ENCODE data around the gene PRKCQ. TPM values are rescaled to one million over a fixed set of nuclear protein-coding genes. Genes with fewer than 3 reads are reported as not detected.

The PRKCQ gene
- total RNA-seq, 1 donor, result under 0.01 TPM

DNA sequence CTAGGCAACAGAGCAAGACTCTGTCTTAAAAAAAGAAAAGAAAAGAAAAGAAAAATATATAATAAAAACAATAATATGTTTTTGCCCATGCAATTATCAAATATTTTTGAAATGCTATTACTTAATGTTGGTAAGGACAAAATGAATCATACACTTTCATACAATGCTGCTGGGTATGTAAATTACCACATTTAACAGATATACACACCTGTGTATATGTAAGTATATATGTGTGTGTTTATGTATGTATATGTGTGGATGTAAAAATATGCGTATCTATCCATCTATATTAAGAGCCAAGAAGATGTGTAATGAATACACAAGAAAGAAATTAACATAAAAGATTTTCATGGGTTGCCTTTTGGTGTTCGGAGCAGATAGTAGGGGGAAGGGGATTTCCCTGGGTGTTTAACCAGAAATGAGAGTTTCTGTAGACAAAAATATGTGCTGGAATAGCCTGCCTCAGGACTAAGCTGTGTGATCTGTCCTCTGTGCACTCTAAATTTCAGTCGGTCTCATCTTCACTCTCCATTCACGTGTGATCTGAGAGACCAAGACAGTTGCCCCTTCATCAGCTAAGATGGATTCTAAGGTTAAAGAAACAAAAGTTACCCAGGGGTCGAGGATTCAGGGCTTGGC is 61.2 kb downstream of the PRKCQ start:
- DNase-seq (ENCODE audit: low read depth), result no peak
- TF ChIP-seq, protein P1, sequence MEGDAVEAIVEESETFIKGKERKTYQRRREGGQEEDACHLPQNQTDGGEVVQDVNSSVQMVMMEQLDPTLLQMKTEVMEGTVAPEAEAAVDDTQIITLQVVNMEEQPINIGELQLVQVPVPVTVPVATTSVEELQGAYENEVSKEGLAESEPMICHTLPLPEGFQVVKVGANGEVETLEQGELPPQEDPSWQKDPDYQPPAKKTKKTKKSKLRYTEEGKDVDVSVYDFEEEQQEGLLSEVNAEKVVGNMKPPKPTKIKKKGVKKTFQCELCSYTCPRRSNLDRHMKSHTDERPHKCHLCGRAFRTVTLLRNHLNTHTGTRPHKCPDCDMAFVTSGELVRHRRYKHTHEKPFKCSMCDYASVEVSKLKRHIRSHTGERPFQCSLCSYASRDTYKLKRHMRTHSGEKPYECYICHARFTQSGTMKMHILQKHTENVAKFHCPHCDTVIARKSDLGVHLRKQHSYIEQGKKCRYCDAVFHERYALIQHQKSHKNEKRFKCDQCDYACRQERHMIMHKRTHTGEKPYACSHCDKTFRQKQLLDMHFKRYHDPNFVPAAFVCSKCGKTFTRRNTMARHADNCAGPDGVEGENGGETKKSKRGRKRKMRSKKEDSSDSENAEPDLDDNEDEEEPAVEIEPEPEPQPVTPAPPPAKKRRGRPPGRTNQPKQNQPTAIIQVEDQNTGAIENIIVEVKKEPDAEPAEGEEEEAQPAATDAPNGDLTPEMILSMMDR (IDR thresholded peaks at IDR 0.05; ENCODE audit: insufficient read depth, low read depth, low read length), result no peak
- H3K4me3 ChIP-seq (ENCODE audit: low read depth, low read length), result no peak overlapping the region

DNA sequence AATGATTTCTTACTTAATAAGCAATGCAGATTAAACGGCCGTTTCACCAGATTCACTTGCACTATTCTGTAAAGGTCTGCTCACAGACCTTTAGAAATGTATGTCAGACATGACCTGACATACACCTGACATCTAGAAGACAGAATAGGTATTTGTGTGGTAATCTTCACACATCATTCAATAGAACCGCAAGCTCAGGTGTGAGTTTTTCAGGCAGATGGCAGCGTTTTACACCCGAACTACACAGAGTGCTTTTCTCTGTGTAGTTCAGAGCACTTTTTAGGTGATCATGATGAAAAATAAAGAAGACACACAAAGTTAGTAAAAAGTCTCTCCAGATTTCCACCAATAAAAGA is 63.2 kb downstream of the PRKCQ start:
- TF ChIP-seq, protein P1 (IDR thresholded peaks at IDR 0.05; ENCODE audit: insufficient read depth, low read depth, low read length), result no peak
- H3K4me3 ChIP-seq (ENCODE audit: low read depth, low read length), result no peak overlapping the region
- no peak for DNase-seq (ENCODE audit: low read depth)

DNA sequence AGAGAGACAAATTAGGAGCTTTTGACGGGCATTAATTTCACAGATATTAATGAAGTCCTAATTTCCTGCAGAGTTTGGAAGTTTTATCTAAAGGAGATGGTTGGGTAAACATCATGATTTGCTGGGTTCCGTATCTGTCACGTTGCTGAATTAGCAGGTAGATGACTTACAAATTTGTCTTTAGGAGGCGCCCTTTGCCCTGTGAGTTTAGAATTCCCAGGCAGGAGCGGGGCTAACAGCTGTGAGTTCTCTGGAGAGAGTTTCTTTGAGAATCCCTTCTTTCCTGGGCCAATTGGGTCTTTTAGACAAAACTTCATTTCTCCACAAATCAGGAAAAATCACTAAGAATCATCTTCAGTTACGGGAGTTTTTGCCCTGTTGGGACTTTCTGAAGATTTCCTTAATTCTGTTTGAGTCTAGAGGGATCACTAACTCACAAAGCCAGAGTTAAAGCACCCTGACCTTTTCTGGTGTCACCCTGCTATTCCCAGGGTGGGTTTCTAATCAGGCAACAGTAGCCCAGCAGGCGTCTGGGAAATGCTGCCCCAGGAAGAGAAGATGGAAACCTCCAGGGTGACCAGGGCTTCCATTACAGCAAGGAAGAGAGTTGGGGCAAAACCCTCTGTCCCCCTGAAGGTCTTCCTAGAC is 63.7 kb downstream of the PRKCQ start:
- no peak for DNase-seq (ENCODE audit: low read depth)
- TF ChIP-seq, protein P1 (IDR thresholded peaks at IDR 0.05; ENCODE audit: insufficient read depth, low read depth, low read length), result no peak
- no peak overlapping the region for H3K4me3 ChIP-seq (ENCODE audit: low read depth, low read length)

DNA sequence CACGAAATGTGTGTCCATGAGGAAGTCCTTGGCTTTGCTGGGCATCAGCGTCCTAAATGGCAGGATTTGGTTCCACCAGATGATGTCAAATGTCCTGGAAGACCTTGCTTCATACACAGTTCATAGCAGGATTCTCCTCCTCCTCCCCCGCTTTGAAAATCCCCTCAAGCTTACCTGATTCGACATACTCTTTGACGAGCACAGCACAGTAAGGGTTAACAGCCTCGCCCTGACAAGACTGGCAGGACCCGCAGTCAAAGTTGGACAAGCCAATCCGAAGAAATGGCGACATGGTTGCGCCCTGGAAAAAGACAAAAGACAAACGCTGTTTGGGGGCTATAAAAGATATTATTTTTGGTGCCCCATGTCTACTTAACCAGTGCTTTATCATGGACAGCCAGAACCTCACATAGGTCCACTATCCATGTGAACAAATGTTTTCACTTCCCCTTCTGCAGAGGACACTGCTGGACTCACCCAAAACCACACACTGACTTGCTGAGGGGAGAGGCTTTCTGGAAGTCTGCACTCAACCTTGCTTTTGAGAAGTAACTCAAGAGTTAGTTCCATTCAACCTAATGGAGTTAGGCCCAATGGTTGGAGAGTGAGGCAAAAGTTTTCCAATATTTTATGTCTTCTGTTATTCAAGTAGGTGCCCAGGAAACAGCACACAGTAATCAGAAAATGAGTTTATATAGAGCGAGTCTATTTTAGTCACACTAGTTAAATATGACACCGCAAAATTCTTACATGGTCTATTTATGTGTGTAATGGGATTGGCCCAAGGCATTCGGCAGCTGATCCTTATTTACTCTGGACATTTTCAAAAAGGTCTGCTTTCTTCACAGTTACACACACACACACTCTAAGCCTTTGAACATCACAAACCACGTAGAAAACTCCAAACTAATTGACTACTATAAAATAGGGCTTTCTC is 65.0 kb downstream of the PRKCQ start:
- TF ChIP-seq, protein P1 (IDR thresholded peaks at IDR 0.05; ENCODE audit: insufficient read depth, low read depth, low read length), result no peak
- no peak for DNase-seq (ENCODE audit: low read depth)
- no peak overlapping the region for H3K4me3 ChIP-seq (ENCODE audit: low read depth, low read length)

DNA sequence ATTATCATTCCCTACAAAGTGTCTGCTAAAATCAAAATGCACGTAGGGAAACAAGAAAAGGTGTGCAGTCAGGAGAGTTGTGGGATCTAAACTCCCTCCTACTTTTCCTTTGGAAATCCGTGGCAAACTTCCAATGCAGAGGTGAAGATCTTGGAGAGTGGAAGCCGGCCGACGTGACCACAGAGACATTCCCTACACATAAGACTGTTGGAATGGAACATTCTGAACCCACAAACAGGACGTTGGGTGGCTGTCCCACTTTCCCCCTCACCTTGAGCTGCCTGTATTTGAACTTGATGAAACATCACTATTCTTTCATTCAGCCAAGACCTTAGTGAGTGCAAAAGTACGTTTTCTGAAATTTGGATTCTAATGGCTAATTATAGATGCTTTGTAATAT is 65.9 kb downstream of the PRKCQ start:
- TF ChIP-seq, protein P1 (IDR thresholded peaks at IDR 0.05; ENCODE audit: insufficient read depth, low read depth, low read length), result no peak
- H3K4me3 ChIP-seq (ENCODE audit: low read depth, low read length), result no peak overlapping the region
- DNase-seq (ENCODE audit: low read depth), result no peak

DNA sequence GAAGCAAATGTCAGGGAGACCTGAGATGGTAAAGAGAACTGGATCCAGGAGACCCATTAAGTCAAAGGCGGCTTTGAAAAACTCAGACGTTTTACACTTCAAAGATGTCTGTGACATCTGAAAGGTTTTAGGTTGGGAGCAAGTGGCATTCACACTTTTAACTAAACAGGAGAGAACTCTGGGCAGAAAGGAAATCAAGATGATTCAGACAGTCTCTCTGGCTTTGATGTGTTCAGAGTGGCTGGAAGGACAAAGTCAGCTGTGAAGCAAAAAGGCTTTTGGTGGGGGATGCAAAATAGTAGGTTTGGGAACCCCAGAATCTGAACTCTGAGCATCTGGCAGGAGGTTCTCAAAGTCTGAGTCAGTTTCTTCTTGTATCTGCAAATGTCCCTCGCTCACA is 66.6 kb downstream of the PRKCQ start:
- TF ChIP-seq, protein P1 (IDR thresholded peaks at IDR 0.05; ENCODE audit: insufficient read depth, low read depth, low read length), result no peak
- H3K4me3 ChIP-seq (ENCODE audit: low read depth, low read length), result no peak overlapping the region
- no peak for DNase-seq (ENCODE audit: low read depth)
